OCI-LY7 (cell line): ENCODE data around the gene HYAL1.

ENCODE experiments used
- EZH2phosphoT487 ChIP-seq: fragments of 200-600 bp; sonication (generic); IDR thresholded peaks from 2 replicates; pipeline ENCODE4 v1.6.1; 2018; ENCODE audit warnings: low read depth, borderline replicate concordance, mild to moderate bottlenecking, mixed run types, antibody characterized with exemption, low read length, moderate library complexity, mixed read lengths
- TF ChIP-seq, protein P1 (sequence below): fragments of 200-600 bp; sonication (generic); conservative IDR thresholded peaks from 2 replicates; pipeline ENCODE4 v1.5.1; 2014; ENCODE audit warnings: mild to moderate bottlenecking, antibody characterized with exemption, low read length, moderate library complexity, mixed read lengths

- TF ChIP-seq, protein P1, sequence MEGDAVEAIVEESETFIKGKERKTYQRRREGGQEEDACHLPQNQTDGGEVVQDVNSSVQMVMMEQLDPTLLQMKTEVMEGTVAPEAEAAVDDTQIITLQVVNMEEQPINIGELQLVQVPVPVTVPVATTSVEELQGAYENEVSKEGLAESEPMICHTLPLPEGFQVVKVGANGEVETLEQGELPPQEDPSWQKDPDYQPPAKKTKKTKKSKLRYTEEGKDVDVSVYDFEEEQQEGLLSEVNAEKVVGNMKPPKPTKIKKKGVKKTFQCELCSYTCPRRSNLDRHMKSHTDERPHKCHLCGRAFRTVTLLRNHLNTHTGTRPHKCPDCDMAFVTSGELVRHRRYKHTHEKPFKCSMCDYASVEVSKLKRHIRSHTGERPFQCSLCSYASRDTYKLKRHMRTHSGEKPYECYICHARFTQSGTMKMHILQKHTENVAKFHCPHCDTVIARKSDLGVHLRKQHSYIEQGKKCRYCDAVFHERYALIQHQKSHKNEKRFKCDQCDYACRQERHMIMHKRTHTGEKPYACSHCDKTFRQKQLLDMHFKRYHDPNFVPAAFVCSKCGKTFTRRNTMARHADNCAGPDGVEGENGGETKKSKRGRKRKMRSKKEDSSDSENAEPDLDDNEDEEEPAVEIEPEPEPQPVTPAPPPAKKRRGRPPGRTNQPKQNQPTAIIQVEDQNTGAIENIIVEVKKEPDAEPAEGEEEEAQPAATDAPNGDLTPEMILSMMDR = no peak
- TF ChIP-seq EZH2phosphoT487 = no peak
Observed at GRCh38 chr3:50318163-50318562, 14.8 kb upstream of the HYAL1 start.
